ENCODE results near the gene HACD4. TPM values are rescaled to one million over a fixed set of nuclear protein-coding genes. Genes with fewer than 3 reads are reported as not detected.

The HACD4 gene
- total and polyA plus RNA-seq, 2 donors (not counting 3 experiments of a cell fraction or from before 2014, with no cell fraction given): 1.3 to 1.4 TPM

GRCh38 chr9:21039302-21039701, 7.9 kb upstream of the HACD4 start:
- no peaks in the 10 kb centered on the region for H4K20me1 ChIP-seq (replicated peaks; ENCODE audit: control insufficient read depth, extremely low read depth, insufficient read depth, low read length)
- H2AFZ ChIP-seq (ENCODE audit: low read depth, low read length): no peak overlapping the region
- no peaks in the 10 kb centered on the region for H3K9me3 ChIP-seq (replicated peaks; ENCODE audit: control insufficient read depth, insufficient read depth, low read length)
- H3K4me3 ChIP-seq (replicated peaks in 1 of 3; ENCODE audit: insufficient read depth in 1 of 3, low read depth in 1 of 3, low read length in 3 of 3): no peak overlapping the region
- no TSS peak for BruUV-seq (replicated peaks)
- no peak for DNase-seq (ENCODE audit: low read depth, low spot score)
- no peaks in the 10 kb centered on the region for H3K27me3 ChIP-seq (ENCODE audit: control insufficient read depth in 2 of 2, insufficient read depth in 2 of 2, low read length in 2 of 2)
- H3K9ac ChIP-seq (replicated peaks; ENCODE audit: extremely low read depth, insufficient read depth, low read length): no peak overlapping the region
- POLR2A ChIA-PET: no interaction called here
- no peak overlapping the region for H3K4me2 ChIP-seq (ENCODE audit: insufficient read depth, low read length)
- CTCF ChIA-PET: no interaction called here
- intact Hi-C loops (cut with micrococcal nuclease): no loop called here
- H3K79me2 ChIP-seq (ENCODE audit: control insufficient read depth, insufficient read depth, low read length): no peaks in the 10 kb centered on the region
- no peak for TF ChIP-seq POLR2AphosphoS5 (IDR thresholded peaks at IDR 0.05; ENCODE audit: insufficient read depth, low read depth, low read length)
- no peak for TF ChIP-seq GATA2 (IDR thresholded peaks at IDR 0.05; ENCODE audit: insufficient read depth, insufficient read length, low read depth, low read length)
- no peak for TF ChIP-seq EZH2 (IDR thresholded peaks at IDR 0.05; ENCODE audit: borderline replicate concordance, low read depth, low read length, severe bottlenecking)
- TF ChIP-seq MYC (IDR thresholded peaks at IDR 0.05; ENCODE audit: low read depth, low read length): no peak
- no peak for TF ChIP-seq FOS (IDR thresholded peaks at IDR 0.05; ENCODE audit: borderline replicate concordance, insufficient read depth, low read length)
- no peak for TF ChIP-seq CTCF (IDR thresholded peaks at IDR 0.05; ENCODE audit: extremely low read depth in 1 of 2, insufficient read depth in 1 of 2, low read depth in 1 of 2, low read length in 2 of 2)
- TF ChIP-seq MAX (IDR thresholded peaks at IDR 0.05; ENCODE audit: insufficient read depth, insufficient read length): no peak
- no peak for TF ChIP-seq JUN (IDR thresholded peaks at IDR 0.05; ENCODE audit: borderline replicate concordance, insufficient read depth, insufficient read length, low read depth)
- no peak for TF ChIP-seq POLR2A (IDR thresholded peaks at IDR 0.05; ENCODE audit: low read depth, low read length)
- dilution Hi-C loops (cut with MboI; ENCODE audit: extremely low pct_ligation_motif_present, low sequenced_read_pairs): no loop called here
- no peak for FAIRE-seq
- H3K36me3 ChIP-seq (ENCODE audit: control insufficient read depth in 2 of 2, extremely low read depth in 1 of 2, insufficient read depth in 2 of 2, low read length in 2 of 2): no peaks in the 10 kb centered on the region
- H3K4me1 ChIP-seq (ENCODE audit: control insufficient read depth, extremely low read depth, insufficient read depth, low read length): no peaks in the 10 kb centered on the region
- H3K27ac ChIP-seq (ENCODE audit: insufficient read depth, low read depth, low read length): no peak overlapping the region
- H3K9me1 ChIP-seq (replicated peaks; ENCODE audit: control insufficient read depth, extremely low read depth, insufficient read depth, low read length): no peaks in the 10 kb centered on the region
